Panc1 (cell line): ENCODE results near the gene ABCC1. TPM values are rescaled to one million over a fixed set of nuclear protein-coding genes. Genes with fewer than 3 reads are reported as not detected.

Source experiments
- ATAC-seq: fragments of 200-7000 bp; cut with Tn5 transposase; 2 replicates; pipeline ENCODE4 v1.9.1; 2020; ENCODE audit warnings: mild to moderate bottlenecking, moderate library complexity
- BruUV-seq: library from RNA; stranded (reverse); fragments of 400-500 nt; replicated peaks from 2 replicates; lab custom pipeline; 2021; lab: Mats Ljungman, UMichigan
- CTCF ChIA-PET: fragments of 300-600 bp; sonication (Branson Sonifier 250); formaldehyde crosslinking; loops from one replicate; lab custom pipeline; 2022; ENCODE audit warnings: antibody characterized with exemption; lab: Charles Lee
- POLR2A ChIA-PET: fragments of 300-600 bp; sonication (Branson Sonifier 250); formaldehyde crosslinking; loops from one replicate; lab custom pipeline; 2022; ENCODE audit warnings: antibody characterized with exemption; lab: Charles Lee
- DNase-seq: peaks from one replicate; pipeline ENCODE4 v3.0.0-alpha.2; 2010; ENCODE audit warnings: low read depth, low spot score
- H3K27ac ChIP-seq: 2 replicates; pipeline ENCODE4 v1.5.1; 2011; ENCODE audit warnings: mild to moderate bottlenecking, low read length, inconsistent platforms
- H3K27me3 ChIP-seq: fragments of 200-500 bp; sonication (Bioruptor generic); 2 replicates; pipeline ENCODE4 v1.6.0; 2014; ENCODE audit warnings: low read length, inconsistent platforms; ENCODE audit not compliant: control insufficient read depth, insufficient read depth
- H3K36me3 ChIP-seq: fragments of 200-500 bp; sonication (Bioruptor generic); 2 replicates; pipeline ENCODE4 v1.5.1; 2014; ENCODE audit warnings: inconsistent platforms, mild to moderate bottlenecking, low read length, moderate library complexity; ENCODE audit not compliant: control insufficient read depth, insufficient read depth
- H3K4me1 ChIP-seq: 2 replicates; pipeline ENCODE4 v1.5.1; 2011; ENCODE audit warnings: inconsistent platforms, mild to moderate bottlenecking, low read length, moderate library complexity; ENCODE audit not compliant: control insufficient read depth, insufficient read depth
- H3K4me3 ChIP-seq, 2 experiments: 2 replicates each; pipeline ENCODE4 v1.5.1; 2011 to 2012; ENCODE audit warnings: low read depth in 2 of 2, low read length in 2 of 2, mild to moderate bottlenecking in 2 of 2, inconsistent platforms in 1 of 2, moderate library complexity in 1 of 2
- H3K9me3 ChIP-seq: fragments of 200-500 bp; sonication (Bioruptor generic); 2 replicates; pipeline ENCODE4 v1.5.1; 2014; ENCODE audit warnings: low read depth, mild to moderate bottlenecking, inconsistent platforms, low read length, moderate library complexity; ENCODE audit not compliant: control insufficient read depth, insufficient read depth
- CTCF ChIP-seq: fragments of 450-650 bp; IDR thresholded peaks from 2 replicates; pipeline ENCODE4 v1.5.1; 2017; ENCODE audit warnings: mild to moderate bottlenecking
- POLR2AphosphoS5 ChIP-seq: IDR thresholded peaks from 2 replicates; pipeline ENCODE4 v1.6.1; 2012; ENCODE audit warnings: mild to moderate bottlenecking, low read depth, low read length, moderate library complexity
- REST ChIP-seq, 2 experiments: IDR thresholded peaks; 2 replicates each; pipeline ENCODE4 v1.6.1; 2011 to 2012; ENCODE audit warnings: low read depth in 2 of 2, control low read depth in 1 of 2, low read length in 1 of 2, mild to moderate bottlenecking in 1 of 2, moderate library complexity in 1 of 2; ENCODE audit not compliant: insufficient read depth in 1 of 2
- SIN3A ChIP-seq: IDR thresholded peaks from 2 replicates; pipeline ENCODE4 v1.6.1; 2012; ENCODE audit warnings: low read depth, mild to moderate bottlenecking, low read length, moderate library complexity, borderline replicate concordance; ENCODE audit not compliant: insufficient read depth
- TCF7L2 ChIP-seq: IDR thresholded peaks from 2 replicates; pipeline ENCODE4 v1.6.1; 2011; ENCODE audit warnings: mild to moderate bottlenecking, low read depth, low read length, inconsistent platforms
- in situ Hi-C: cut with HindIII; loops from 2 replicates; pipeline ENCODE4 v1.10.0; 2016; ENCODE audit warnings: low sequenced_read_pairs, low pct_unique_long_range_greater_than_20kb
- intact Hi-C: fragments of 100-400 bp; cut with micrococcal nuclease; formaldehyde crosslinking; loops from one replicate; pipeline ENCODE4 v1.10.0; 2022; ENCODE audit not compliant: unreplicated experiment
- total RNA-seq: library from RNA; stranded (reverse); gene quantifications from one replicate; pipeline ENCODE4 v1.2.1, GENCODE V29; 2021; ENCODE audit not compliant: unreplicated experiment

ABCC1 gene
- total RNA-seq, 1 experiment from 2014 or later: 296 TPM

- no peaks in the 10 kb centered on the region for H3K27me3 ChIP-seq
- ATAC-seq (no peak), DNase-seq (no peak)
- no peak for TF ChIP-seq SIN3A
- no peak for TF ChIP-seq REST (IDR thresholded peaks at IDR 0.05; ENCODE audit: insufficient read depth in 1 of 2, low read depth in 2 of 2, low read length in 1 of 2)
- no peak for TF ChIP-seq TCF7L2
- no peak for TF ChIP-seq POLR2AphosphoS5
- no peak for TF ChIP-seq CTCF
- no TSS peak for BruUV-seq
- H3K9me3 ChIP-seq: no peaks in the 10 kb centered on the region
- intact Hi-C loops (no loop called here), in situ Hi-C loops (no loop called here)
- ChIA-PET CTCF (no interaction called here), POLR2A (interaction anchor here (0.6 kb wide), 1 partner anchor 78 kb away, joined by 6 read pairs; no protein-coding TSS in a partner anchor)
- H3K27ac ChIP-seq: no peak overlapping the region
- H3K36me3 ChIP-seq: peaks cover 16% of the 10 kb centered on the region
- H3K4me3 ChIP-seq: no peak overlapping the region
- H3K4me1 ChIP-seq: no peaks in the 10 kb centered on the region
These were observed 107.7 kb downstream of the ABCC1 start for GRCh38 chr16:16057102-16057501.

- H3K4me1 ChIP-seq: no peaks in the 10 kb centered on the region
- no peak for TF ChIP-seq CTCF
- H3K4me3 ChIP-seq: no peak overlapping the region
- BruUV-seq: no TSS peak
- POLR2A ChIA-PET: no interaction called here
- in situ Hi-C loops: no loop called here
- DNase-seq (no peak), ATAC-seq (no peak)
- no peaks in the 10 kb centered on the region for H3K27me3 ChIP-seq
- no peak overlapping the region for H3K27ac ChIP-seq
- no peaks in the 10 kb centered on the region for H3K9me3 ChIP-seq
- CTCF ChIA-PET: no interaction called here
- H3K36me3 ChIP-seq: peaks cover 13% of the 10 kb centered on the region
- intact Hi-C loops: no loop called here
These were observed 109.7 kb downstream of the ABCC1 start for GRCh38 chr16:16059160-16059559.
